GM19328 (cell line): ENCODE measurements around the gene ANK2.

Experiments used
- ATAC-seq: cut with Tn5 transposase; IDR thresholded peaks from one replicate; pipeline ENCODE4 v1.9.1; 2021; ENCODE audit warnings: mild to moderate bottlenecking, moderate library complexity; ENCODE audit not compliant: unreplicated experiment

The ANK2 gene

DNA sequence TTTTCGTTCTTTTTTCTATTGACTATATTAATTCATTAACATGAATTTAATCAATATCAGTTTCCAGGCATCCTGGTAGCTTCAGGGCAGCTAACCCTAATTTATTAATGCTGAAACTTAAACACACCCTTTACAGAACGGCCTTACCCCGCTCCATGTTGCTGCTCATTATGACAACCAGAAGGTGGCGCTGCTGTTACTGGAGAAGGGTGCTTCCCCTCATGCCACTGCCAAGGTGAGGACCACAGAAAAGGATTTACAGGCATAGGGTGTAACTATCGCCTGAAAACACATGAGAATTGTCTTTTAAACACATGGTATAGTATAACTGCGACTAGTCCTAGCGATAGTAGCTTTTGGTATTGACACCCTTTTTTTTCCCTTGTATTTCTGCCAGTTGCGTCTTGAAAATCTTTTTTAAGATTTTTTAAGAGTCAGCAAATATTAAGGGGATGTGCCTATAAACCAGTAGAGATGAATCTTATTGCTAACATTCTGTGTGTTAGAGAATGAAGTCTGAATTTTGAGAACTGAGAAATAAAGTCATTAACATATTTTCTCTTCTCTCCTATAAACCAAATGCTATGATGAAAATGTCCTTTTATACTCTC, 229.0 kb downstream of the ANK2 start:
- ATAC-seq = peak; percentile 97

DNA sequence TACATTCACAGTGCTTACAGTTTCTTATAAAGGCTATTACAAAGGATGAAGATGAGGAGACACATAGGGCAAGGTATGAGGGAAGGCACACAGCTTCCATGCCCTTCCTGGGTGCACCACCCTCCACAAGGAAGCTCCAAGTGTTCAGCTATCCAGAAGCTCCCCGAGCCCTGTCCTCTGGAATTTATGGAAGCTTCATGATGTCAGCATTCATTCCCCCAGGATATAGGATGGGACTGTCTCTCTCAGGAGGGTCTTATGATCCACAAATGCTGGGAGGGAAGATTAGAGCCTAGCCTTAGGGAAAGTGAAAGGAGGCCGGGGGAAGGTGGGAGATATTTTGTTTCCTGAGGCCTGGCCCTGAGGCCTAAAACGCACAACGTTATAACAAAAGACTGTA, 236.0 kb downstream of the ANK2 start:
- ATAC-seq = no peak

DNA sequence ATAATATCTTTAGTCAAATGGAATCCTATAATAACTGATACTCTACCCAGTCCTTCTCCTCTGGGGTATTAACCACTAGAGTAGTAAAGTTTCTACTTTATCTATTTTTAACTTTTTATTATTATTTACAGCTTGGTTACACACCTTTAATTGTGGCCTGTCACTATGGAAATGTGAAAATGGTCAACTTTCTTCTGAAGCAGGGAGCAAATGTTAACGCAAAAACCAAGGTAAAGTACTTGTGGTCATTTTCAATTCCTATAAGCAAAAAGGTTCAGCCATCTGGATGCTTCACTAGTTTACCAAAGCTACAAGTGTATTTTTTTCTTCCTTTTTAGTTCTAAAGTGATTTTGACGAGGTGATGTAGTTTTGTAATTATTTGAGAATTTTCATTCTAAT, 238.8 kb downstream of the ANK2 start:
- no peak for ATAC-seq

DNA sequence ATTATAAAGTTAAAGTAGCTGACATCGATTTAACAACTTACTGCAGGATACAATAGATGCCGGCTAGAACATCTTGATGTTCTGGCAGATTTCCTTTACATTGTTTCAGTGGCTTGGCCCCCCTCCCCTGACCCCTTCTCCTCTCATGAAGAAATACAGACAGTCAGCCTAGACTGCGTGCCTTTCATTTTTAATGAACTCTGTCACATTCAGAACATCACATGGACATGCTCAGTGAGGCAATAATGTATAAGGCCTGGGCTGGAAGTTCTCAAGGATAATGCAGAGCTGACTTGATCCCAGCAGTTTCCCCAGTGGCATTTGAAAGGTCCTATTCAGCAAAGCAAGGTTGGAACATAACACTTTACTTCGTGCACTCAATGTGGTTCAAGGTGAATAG, 239.2 kb downstream of the ANK2 start:
- no peak for ATAC-seq

DNA sequence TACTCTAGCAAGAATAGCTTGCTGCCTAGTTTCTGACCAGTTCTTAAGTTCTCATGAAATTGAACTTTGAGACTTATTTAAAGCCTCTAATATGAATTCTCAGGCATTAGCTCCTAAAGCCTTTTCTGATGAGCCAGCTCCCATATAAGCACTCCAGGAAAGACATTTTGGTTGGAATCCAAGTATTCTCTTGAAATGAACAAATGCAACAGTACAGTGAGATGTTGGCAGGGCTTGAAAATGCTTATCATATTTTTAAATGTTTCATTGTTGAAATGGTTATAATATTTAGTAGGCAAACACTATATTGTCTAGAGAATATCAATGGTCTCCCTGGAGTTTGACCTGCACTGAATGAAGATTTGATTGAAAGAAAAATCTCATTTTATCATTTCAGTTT, 240.3 kb downstream of the ANK2 start:
- ATAC-seq = no peak

DNA sequence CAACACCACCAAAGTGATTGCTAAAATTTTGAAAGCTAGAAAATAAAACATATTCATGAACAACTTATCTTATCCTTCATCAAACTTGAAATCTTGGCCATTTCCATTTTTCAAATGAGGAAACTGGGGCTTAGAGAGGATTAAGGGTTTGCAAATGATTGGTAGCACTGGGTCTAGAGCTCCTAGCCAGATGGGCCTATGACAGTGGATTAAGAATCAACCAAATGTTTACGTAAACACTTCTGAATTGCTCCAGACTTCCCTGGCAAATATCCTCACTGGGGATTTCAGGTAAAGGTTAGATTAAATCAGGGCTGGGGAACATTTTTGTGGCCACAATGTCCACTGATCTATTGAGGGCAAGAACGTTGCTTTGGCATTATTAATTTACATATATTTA, 241.2 kb downstream of the ANK2 start:
- no peak for ATAC-seq

DNA sequence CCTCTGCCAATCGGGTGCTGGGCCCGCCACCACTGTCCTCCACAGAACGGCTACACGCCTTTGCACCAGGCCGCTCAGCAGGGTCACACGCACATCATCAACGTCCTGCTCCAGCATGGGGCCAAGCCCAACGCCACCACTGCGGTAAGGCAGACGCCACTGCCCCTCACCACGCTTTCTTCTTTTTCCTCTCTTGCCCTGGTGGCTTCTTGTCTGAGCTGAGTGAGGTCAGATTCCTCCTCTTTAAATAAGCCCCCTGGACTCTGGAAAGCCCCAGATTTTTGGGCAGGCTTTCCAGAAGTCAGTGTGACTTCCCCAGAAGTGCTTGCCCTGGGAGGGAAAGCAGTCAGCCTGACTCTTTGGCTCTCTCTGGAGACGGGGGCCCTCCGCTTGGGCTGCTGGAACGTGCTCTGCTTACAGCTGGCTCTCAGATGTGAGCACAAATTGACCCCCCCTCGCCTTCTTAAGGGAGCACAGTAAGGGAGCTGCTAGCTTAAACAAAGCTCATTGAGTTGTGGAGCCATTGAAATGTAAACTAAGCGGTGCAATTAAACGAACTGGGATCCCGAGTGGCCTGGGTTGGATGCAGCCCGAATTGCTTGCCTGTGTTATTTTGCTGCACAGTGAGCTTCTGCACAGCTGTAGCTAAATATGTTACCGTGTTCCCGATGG, 243.1 kb downstream of the ANK2 start:
- no peak for ATAC-seq

DNA sequence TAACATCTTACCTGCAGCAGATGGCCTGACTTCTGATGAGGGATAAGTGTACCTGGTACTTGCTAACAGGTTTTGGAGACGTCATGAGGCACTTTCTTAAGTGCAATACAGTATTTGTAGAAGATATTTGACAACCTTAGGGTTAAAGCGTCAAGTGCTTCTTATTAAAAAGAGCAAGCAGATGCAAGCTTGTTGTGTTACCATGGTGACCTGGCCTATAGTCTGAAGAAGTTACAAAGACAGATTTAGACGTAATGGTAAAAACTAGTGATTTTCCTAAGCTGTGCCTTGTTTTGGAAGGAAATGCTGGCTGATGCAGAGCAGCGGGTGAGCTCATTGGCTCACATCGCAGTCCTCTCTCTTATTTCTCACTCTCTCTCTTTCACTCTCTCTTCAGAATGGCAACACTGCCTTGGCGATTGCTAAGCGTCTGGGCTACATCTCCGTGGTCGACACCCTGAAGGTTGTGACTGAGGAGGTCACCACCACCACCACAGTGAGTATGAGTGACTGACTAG, 243.6 kb downstream of the ANK2 start:
- no peak for ATAC-seq

DNA sequence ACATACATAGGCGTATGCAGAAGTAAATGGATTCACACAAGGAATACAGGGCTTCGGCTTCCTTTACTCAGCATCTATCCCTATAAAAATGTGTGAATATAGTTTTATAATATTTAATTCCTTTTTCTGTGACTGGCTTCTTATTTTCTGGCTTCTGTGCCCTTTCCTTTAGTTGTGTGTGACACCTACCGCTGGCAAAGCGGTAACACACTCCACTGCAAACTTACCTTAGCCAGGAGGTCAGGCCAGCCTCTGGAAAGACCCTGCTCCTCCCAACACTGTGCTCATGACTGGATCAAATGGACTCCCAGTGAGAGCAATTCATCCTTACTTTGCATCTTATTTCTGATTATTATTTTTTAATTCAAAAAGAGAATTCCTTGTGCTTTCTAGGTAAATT, 244.2 kb downstream of the ANK2 start:
- no peak for ATAC-seq

DNA sequence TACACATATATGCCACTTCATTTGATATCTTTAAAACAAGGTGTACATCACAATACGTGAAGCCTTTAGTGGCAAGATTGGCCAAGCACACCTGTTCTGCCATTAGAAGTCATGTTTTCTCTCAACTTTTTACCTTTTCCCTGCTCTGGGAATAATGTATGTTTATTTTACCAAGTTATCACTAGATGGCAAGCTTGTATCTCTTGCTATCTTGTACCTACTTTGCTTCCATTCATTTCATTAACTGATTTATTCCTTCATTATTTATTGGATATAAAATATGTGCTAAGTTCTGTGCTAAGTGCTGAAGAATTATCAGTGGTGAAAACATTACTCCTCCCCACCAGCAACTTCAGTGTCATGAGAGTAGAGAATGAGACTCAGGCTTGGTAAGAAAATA, 245.5 kb downstream of the ANK2 start:
- ATAC-seq = no peak

DNA sequence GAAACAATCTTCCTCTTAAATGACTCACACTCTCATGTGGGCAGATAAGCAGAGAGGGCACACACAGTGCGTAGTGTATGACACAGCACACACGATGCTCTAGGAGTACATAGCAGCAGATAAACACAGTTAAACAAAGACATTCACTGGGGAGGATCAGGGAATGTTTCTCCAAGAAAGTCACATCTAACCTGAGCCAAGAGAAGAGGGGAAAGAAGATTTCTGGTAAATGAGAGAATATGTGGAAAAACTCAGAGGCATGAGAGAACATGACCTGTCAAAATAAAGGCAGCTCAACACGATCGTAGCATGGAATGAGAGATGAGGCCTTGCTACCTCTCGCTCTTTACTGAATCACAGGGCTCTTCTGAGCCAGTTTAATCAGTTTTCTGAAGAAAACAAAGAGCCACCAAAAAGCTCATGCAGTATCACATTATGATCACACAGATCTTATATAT, 251.0 kb downstream of the ANK2 start:
- ATAC-seq = no peak

DNA sequence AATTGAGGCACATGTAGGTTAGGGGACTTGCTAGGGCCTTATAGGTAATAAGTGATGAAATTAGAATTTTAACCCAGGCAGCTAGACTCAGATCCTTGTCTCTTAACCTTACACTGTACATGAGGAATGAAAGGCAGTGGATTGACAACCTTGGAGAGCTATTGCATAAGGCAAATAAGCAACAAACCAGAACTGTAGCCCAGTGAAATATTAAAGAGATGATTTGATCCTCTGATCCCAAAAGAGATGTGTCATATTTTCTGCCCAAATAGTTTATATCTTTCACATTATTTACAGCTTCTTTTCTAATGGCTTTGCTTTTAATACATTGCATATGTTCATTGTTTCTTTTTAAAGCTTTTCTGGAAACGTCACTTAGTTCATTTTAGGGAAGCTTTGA, 252.6 kb downstream of the ANK2 start:
- ATAC-seq = no peak

DNA sequence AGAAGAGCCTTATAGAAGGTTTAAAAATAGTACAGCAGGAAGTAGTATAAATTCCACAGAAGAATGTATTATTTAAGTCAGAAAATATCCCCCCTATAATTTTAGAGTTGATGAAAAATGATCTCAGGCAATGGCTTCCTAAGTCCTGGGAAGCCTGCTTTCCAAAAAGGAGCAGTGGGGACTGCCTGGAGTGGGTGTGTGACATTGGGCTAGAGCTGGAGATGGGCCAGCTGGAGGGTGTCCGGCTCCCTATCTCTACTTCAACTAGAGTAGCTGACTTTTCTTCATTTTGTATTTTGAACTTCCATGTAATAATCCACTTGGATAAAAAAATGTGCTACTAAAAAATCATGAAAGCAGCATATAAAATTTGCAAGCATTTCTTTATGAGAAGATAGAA, 253.9 kb downstream of the ANK2 start:
- no peak for ATAC-seq

DNA sequence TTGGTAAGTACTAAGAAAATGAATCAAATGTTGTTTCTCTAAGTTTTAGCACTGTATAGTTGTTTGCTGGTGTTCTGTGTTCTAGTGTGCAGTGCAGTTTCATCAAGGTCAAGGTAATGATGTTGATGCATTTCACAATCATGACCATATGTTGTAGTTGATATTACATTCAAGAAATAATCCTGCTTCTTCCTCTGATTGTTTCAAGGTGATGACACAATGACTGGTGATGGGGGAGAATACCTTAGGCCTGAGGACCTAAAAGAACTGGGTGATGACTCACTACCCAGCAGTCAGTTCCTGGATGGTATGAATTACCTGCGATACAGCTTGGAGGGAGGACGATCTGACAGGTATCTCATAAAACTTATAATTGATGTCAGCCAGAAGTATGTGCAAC, 261.6 kb downstream of the ANK2 start:
- no peak for ATAC-seq

DNA sequence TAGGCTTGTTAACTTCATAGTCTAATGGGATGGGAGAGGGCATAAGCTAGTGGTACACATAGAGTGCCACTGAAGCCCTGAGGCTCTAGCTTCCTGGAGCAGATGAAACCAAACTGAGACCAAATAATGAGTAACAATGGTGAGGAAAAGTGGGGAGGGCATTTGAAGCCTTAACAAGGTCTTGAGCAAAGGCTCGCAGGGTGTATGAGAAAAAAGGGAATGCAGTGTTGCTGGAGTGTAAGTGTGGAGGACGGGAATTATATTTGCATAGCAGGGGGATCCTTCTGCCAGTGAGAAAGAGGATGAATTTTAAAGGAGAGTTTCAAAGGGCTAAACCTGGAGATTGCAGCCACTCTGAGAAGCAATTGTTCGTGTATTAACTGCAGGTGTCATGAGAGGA, 263.1 kb downstream of the ANK2 start:
- ATAC-seq = no peak

DNA sequence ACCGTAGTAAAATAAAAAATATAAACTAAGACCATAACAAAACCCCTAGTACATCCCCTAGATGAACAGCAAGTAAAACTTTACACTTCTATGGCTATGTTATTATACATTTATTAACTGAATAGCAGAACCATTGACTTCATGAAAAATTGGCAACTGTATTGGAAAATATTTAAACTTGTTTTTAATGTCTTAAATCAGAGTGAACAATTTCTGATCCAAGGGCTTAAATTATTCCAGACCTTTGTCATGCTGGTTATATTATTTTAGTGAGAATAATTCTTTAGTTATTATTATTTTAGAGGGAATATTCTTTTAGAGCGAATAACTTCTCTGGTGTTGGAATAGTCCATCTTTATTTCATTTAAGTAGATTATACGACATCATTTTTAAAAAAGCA, 265.0 kb downstream of the ANK2 start:
- ATAC-seq = no peak

DNA sequence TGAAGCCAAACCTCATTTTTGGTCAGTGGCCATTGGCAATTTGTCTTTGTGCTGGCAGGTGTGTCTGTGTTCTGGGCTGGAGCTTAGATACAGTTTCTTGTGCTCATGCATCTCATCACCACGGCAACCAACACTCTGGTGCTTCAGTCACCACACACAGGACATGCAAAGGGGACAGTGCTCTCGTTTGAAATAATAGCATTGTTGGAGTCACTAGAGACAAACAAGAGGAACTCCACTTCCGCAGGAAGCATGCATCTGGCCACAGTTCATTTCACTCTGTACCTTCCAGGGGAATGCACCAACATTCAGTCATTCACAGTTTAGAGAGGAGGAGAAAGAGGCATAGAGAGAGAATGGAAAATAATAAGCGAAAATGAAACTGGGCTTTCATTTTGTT, 267.4 kb downstream of the ANK2 start:
- peak; percentile 98 for ATAC-seq

DNA sequence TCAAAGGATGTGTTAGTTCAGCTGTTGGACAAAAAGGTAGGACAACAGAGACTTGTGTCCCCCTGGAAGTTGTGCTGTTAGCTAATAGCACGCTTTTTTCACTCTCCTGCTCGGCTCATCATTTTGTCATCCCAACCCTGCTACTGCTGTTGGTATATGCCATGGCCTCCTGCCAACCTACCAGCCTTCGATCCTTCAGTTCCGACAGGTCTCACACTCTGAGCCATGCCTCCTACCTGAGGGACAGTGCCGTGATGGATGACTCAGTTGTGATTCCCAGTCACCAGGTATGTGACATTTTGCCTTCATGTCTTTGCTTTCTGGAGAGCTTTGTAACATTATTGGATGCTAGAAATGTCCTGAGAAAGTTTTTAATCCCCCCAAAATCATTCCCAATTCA, 268.1 kb downstream of the ANK2 start:
- ATAC-seq = no peak

DNA sequence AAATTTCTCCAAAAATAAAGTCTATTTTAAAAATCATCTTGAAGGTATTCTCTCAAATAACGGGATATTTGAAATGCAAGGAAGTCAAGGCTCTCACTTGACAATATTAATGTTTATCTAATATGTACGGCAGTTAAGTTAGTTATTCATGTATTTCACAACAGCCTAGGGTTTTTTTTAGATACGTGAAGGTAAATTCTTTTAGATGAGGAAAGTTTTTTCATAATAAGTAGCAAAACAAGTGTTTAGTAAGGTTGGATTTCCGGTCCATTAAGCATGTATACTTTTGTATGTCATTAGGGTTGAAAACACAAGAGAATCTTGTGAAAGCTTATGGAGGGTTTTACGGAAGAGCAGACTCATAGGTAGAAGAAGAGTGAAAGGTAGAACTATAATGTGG, 273.3 kb downstream of the ANK2 start:
- ATAC-seq = no peak

DNA sequence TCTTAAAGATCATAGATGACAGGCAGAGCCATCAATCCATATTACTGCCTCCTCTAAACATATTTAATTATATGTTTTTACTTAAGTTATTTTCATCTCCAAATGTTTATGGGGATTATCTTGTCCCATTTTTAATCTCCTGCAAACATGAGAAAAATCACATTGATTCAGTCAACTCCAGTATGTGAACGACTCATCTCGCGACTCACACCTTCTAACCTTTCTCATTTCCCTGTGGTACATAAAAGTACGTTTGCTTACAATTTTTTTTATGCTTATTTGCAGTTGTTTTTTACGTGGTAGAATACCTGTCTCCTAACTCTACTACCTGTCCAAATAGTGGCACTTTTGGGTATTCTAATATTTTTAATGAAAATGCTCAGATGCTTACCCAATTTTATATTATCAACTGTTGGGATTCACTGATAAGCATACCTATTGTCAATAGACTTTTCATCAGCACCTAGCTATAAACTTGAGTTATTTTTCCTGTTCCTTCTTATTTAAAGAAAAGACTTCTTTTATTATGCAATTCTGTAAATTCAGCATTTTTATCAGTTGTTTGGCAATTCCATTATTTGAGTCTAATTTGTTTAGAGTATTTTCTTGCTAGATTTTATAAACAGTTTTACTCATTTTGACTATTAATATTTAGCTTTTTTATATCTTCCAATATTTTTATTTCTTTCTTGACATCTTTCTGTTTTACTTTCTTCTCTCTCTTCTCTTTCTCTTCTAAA, 276.6 kb downstream of the ANK2 start:
- no peak for ATAC-seq

DNA sequence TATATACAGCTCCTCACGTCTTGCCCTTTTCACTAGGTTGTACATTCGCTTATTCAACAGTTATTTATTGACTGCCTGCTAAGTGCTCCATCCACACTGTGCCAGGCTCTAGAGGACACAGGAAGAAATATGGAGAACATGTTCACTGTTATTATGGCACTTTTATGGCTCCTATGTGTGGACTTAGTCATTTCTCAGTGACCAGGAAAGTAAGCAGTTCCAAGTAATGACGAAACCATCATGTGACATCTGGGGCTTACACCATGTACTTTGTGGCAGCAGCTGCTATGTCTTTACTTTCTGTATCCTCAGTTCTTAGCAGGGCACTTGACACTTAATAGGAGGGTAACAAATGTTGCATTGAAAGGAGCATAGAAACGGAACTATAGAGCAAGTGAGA, 278.0 kb downstream of the ANK2 start:
- no peak for ATAC-seq

DNA sequence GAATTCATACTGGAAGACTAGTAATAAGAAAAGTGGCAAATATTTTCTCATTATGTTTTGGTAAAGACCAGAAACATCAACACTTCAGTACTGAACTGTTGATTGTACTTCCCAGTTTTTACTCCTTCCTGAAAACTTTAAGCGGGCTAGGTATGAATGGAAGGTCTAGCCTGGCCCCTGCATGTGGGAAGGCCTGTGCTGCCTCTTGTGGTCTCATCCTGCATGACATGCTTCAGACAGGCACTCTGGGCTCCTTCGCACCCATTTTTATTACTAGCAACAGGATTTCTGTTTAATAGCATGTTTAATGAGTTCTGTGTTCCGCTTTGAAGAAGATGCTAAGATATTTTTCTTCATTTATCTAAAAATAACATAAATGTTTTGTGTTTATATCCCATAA, 279.1 kb downstream of the ANK2 start:
- no peak for ATAC-seq
